Natural killer cell (primary cell): Measurements from ENCODE around the gene MARCHF3. TPM values are rescaled to one million over a fixed set of nuclear protein-coding genes. Genes with fewer than 3 reads are reported as not detected.
"Not testable (repeated sequence)": the region's sequence is repeated elsewhere in the genome, so short reads cannot be mapped to it uniquely, and the experiment has no call there.

Experiments
- ATAC-seq, 3 donors: fragments of 150-1000 bp in 2 of 3; fragments of 200-7000 bp in 1 of 3; cut with Tn5 transposase; 1 replicate in 1 of 3; 2 replicates in 2 of 3; pipeline ENCODE4 v1.10.0; 2021; ENCODE audit warnings: mild to moderate bottlenecking in 2 of 3, moderate library complexity in 2 of 3
- DNase-seq, 2 donors: peaks; one replicate each; pipeline versions ENCODE4 v3.0.0 to v3.0.0-alpha.2; 2013 to 2021; ENCODE audit warnings: mixed read lengths in 1 of 2
- H3K27ac ChIP-seq: one replicate; pipeline ENCODE4 v1.5.1; 2013; ENCODE audit warnings: mild to moderate bottlenecking, low read length
- H3K27me3 ChIP-seq: one replicate; pipeline ENCODE4 v1.6.1; 2013; ENCODE audit warnings: low read length; ENCODE audit not compliant: control insufficient read depth, insufficient read depth
- H3K36me3 ChIP-seq: one replicate; pipeline ENCODE4 v1.6.1; 2013; ENCODE audit warnings: low read length; ENCODE audit not compliant: control insufficient read depth, insufficient read depth
- H3K4me1 ChIP-seq: one replicate; pipeline ENCODE4 v1.6.1; 2013; ENCODE audit warnings: low read length; ENCODE audit not compliant: control insufficient read depth, insufficient read depth
- H3K4me3 ChIP-seq: one replicate; pipeline ENCODE4 v1.5.1; 2013; ENCODE audit warnings: low read length
- H3K9me3 ChIP-seq: one replicate; pipeline ENCODE4 v1.6.1; 2013; ENCODE audit warnings: low read length; ENCODE audit not compliant: control insufficient read depth, insufficient read depth
- H3K27ac Mint-ChIP-seq, 2 donors: one replicate each; pipeline ENCODE4 v1.8.0; 2022; ENCODE audit warnings: mild to moderate bottlenecking in 2 of 2, mixed read lengths in 2 of 2, moderate library complexity in 1 of 2
- H3K27me3 Mint-ChIP-seq, 2 donors: one replicate each; pipeline ENCODE4 v1.8.0; 2022; ENCODE audit warnings: low read depth in 2 of 2, mixed read lengths in 2 of 2
- H3K36me3 Mint-ChIP-seq: one replicate; pipeline ENCODE4 v1.8.0; 2022; ENCODE audit warnings: mixed read lengths
- H3K4me1 Mint-ChIP-seq, 2 donors: one replicate each; pipeline ENCODE4 v1.8.0; 2022; ENCODE audit warnings: mixed read lengths in 2 of 2
- H3K4me3 Mint-ChIP-seq: one replicate; pipeline ENCODE4 v1.8.0; 2022; ENCODE audit warnings: mild to moderate bottlenecking, moderate library complexity, mixed read lengths
- H3K9me3 Mint-ChIP-seq, 2 donors: one replicate each; pipeline ENCODE4 v1.8.0; 2022; ENCODE audit warnings: mixed read lengths in 2 of 2
- WGBS: methylation state at CpG from one replicate; pipeline ENCODE4 v1.1.7; 2013; ENCODE audit warnings: missing lambda C conversion rate; ENCODE audit not compliant: insufficient coverage; 5-methylcytosine and 5-hydroxymethylcytosine counted together
- intact Hi-C: fragments of 100-400 bp; cut with micrococcal nuclease; formaldehyde crosslinking; loops from one replicate; pipeline ENCODE4 v1.14.2; 2022
- total RNA-seq, 4 donors: library from RNA; stranded (reverse); fragments of 120-200 nt in 1 of 4; gene quantifications; one replicate each; pipeline versions ENCODE4 v1.2.3 to v1.2.4, GENCODE V29; 2013 to 2022
- TF ChIP-seq, protein P1 (sequence below): fragments of 200-600 bp; IDR thresholded peaks from one replicate; pipeline ENCODE4 v1.8.0; 2022; ENCODE audit warnings: antibody characterized with exemption

The MARCHF3 gene
- total RNA-seq, 3 donors from 2014 or later (not counting 1 experiment from before 2014, with no cell fraction given), result 6.8 to 11.2 (median 8.9) TPM

DNA sequence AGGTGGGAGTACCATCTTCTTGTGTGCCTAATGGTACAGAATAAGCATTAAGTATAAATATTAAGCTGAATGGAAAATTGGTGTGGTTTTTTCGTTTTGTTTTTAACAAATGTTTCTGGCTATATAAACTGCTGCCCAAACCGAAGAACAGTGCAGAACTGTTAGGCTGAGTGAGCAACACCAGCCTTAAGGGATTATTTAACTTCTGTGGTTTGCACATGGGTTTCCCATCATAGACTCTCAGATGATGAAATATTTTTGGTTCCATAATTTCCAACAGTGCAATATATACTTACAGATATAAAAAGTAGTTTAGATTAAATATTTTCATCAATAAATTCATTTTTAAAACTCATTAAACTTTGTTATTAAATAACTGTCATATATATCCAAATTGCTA lies 26.5 kb upstream of the MARCHF3 start:
- Mint-ChIP-seq H3K27ac (no peak overlapping the region), H3K27me3 (no peaks in the 10 kb centered on the region), H3K36me3 (peaks cover 6% of the 10 kb centered on the region), H3K4me3 (no peak overlapping the region), H3K4me1 (peaks cover 10 to 11% of the 10 kb centered on the region in 2 donors), H3K9me3 (no peaks in the 10 kb centered on the region)
- Histone ChIP-seq H3K9me3 (no peaks in the 10 kb centered on the region), H3K27ac (no peak overlapping the region), H3K27me3 (no peaks in the 10 kb centered on the region), H3K36me3 (no peaks in the 10 kb centered on the region), H3K4me3 (no peak overlapping the region), H3K4me1 (no peaks in the 10 kb centered on the region)
- 45% methylated on average over 2 of the region's 2 CpGs for WGBS
- ATAC-seq (no peak), DNase-seq (no peak)
- TF ChIP-seq, protein P1, sequence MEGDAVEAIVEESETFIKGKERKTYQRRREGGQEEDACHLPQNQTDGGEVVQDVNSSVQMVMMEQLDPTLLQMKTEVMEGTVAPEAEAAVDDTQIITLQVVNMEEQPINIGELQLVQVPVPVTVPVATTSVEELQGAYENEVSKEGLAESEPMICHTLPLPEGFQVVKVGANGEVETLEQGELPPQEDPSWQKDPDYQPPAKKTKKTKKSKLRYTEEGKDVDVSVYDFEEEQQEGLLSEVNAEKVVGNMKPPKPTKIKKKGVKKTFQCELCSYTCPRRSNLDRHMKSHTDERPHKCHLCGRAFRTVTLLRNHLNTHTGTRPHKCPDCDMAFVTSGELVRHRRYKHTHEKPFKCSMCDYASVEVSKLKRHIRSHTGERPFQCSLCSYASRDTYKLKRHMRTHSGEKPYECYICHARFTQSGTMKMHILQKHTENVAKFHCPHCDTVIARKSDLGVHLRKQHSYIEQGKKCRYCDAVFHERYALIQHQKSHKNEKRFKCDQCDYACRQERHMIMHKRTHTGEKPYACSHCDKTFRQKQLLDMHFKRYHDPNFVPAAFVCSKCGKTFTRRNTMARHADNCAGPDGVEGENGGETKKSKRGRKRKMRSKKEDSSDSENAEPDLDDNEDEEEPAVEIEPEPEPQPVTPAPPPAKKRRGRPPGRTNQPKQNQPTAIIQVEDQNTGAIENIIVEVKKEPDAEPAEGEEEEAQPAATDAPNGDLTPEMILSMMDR, result no peak
- intact Hi-C loops, result no loop called here

DNA sequence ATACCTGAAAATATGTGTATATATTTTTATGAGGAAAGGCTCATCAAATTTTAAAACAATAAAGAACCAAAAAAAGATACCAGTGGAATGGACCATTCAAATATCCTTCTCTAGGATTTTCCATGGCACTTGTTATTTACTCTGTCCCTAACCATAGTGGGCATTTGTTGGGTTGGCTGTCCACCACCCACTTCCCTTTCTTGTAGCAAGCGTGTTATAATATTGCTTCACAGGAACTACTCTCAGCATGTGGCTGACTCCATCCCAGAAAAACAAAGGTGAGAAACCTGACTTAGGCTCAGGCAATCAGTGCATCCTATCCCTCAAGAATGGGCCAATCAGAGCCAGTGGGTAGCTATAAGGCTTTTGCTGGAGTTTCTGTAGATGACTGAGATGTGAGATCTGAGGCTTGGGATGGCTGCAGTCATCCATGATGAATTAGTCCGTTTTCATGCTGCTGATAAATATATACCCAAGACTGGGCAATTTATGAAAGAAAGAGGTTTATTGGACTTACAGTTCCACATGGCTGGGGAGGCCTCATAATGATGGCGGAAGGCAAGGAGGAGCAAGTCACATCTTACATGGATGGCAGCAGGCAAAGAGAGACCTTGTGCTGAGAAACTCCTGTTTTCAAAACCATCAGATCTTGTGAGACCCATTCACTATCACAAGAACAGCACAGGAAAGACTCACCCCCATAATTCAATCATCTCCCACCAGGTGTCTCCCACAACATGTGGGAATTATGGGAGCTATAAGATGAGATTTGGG lies 25.7 kb upstream of the MARCHF3 start:
- no peak overlapping the region for H3K4me3 ChIP-seq
- no peaks in the 10 kb centered on the region for H3K36me3 ChIP-seq
- no peak overlapping the region for H3K27ac ChIP-seq
- H3K27me3 Mint-ChIP-seq, result no peaks in the 10 kb centered on the region
- intact Hi-C loops, result no loop called here
- DNase-seq, result no peak
- no peak overlapping the region for H3K4me3 Mint-ChIP-seq
- no peak for ATAC-seq
- WGBS, result 91% methylated on average over 3 of the region's 3 CpGs
- H3K4me1 ChIP-seq, result no peaks in the 10 kb centered on the region
- H3K4me1 Mint-ChIP-seq, result peaks cover 7 to 8% of the 10 kb centered on the region in 2 donors
- H3K27ac Mint-ChIP-seq, result no peak overlapping the region
- TF ChIP-seq, protein P1, result no peak
- H3K36me3 Mint-ChIP-seq, result peaks cover 6% of the 10 kb centered on the region
- no peaks in the 10 kb centered on the region for H3K9me3 ChIP-seq
- no peaks in the 10 kb centered on the region for H3K27me3 ChIP-seq
- H3K9me3 Mint-ChIP-seq, result no peaks in the 10 kb centered on the region

DNA sequence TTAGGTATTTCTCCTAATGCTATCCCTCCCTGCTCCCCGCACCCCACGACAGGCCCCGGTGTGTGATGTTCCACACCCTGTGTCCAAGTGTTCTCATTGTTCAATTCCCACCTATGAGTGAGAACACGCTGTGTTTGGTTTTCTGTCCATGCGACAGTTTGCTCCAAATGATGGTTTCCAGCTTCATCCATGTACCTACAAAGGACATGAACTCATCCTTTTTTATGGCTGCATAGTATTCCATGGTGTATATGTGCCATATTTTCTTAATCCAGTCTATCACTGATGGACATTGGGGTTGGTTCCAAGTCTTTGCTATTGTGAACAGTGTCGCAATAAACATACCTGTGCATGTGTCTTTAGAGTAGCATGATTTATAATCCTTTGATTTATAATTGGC lies 23.2 kb upstream of the MARCHF3 start:
- WGBS, result 98% methylated on average over 6 of the region's 6 CpGs
- intact Hi-C loops, H3K27me3 ChIP-seq, DNase-seq, H3K27ac ChIP-seq, H3K9me3 ChIP-seq, H3K9me3 Mint-ChIP-seq, H3K4me1 Mint-ChIP-seq, H3K4me3 ChIP-seq, H3K36me3 ChIP-seq, ATAC-seq, H3K36me3 Mint-ChIP-seq, H3K4me3 Mint-ChIP-seq, H3K4me1 ChIP-seq, H3K27ac Mint-ChIP-seq, H3K27me3 Mint-ChIP-seq: not testable (repeated sequence)

- Mint-ChIP-seq H3K36me3 (peaks cover 6% of the 10 kb centered on the region), H3K27me3 (no peaks in the 10 kb centered on the region), H3K27ac (no peak overlapping the region), H3K9me3 (no peaks in the 10 kb centered on the region), H3K4me3 (no peak overlapping the region), H3K4me1 (no peaks in the 10 kb centered on the region)
- Histone ChIP-seq H3K4me3 (no peak overlapping the region), H3K27me3 (no peaks in the 10 kb centered on the region), H3K9me3 (no peaks in the 10 kb centered on the region), H3K36me3 (no peaks in the 10 kb centered on the region), H3K27ac (no peak overlapping the region), H3K4me1 (no peaks in the 10 kb centered on the region)
- no peak for ATAC-seq
- DNase-seq, result no peak
- 100% methylated on average over 1 of the region's 3 CpGs for WGBS
- TF ChIP-seq, protein P1, result no peak
- intact Hi-C loops, result no loop called here
These were observed 22.7 kb upstream of the MARCHF3 start for GRCh38 chr5:127053049-127053448.
